T-cell (primary cell): ENCODE data around the gene PTPRD. TPM values are rescaled to one million over a fixed set of nuclear protein-coding genes. Genes with fewer than 3 reads are reported as not detected.

ENCODE experiments used
- ATAC-seq, 4 experiments: fragments of 200-7000 bp in 3 of 4; fragments of 150-1000 bp in 1 of 4; cut with Tn5 transposase; replicated peaks in 1 of 4; 1 replicate in 3 of 4; 2 replicates in 1 of 4; pipeline ENCODE4 v1.10.0; 2021; ENCODE audit warnings: moderate library complexity in 3 of 4, mild to moderate bottlenecking in 2 of 4, moderate number of reproducible peaks in 1 of 4
- CTCF ChIA-PET, 2 donors: fragments of 300-600 bp; sonication (Branson Sonifier 250); formaldehyde crosslinking; loops; one replicate each; lab custom pipeline; 2022; ENCODE audit warnings: antibody characterized with exemption in 2 of 2; lab: Charles Lee
- POLR2A ChIA-PET, 2 donors: fragments of 300-600 bp; sonication (Branson Sonifier 250); formaldehyde crosslinking; loops; one replicate each; lab custom pipeline; 2022; ENCODE audit warnings: antibody characterized with exemption in 2 of 2; lab: Charles Lee
- DNase-seq, 35 experiments: peaks; one replicate each; pipeline versions ENCODE4 v3.0.0 to v3.0.0-alpha.2; 2013 to 2023
- H3K27ac ChIP-seq: one replicate; pipeline ENCODE4 v1.5.1; 2013; ENCODE audit warnings: low read length
- H3K27me3 ChIP-seq, 2 experiments: replicated peaks in 1 of 2; 1 replicate in 1 of 2; 2 replicates in 1 of 2; pipeline versions ENCODE4 v1.6.1 to v1.7.0; 2013; ENCODE audit warnings: low read length in 1 of 2, mixed read lengths in 1 of 2; ENCODE audit not compliant: control insufficient read depth in 2 of 2, insufficient read depth in 2 of 2; ENCODE audit errors: extremely low read depth in 1 of 2
- H3K36me3 ChIP-seq, 2 donors: 1 replicate in 1 of 2; 2 replicates in 1 of 2; pipeline versions ENCODE4 v1.6.1 to v1.7.0; 2013; ENCODE audit warnings: low read length in 1 of 2; ENCODE audit not compliant: control insufficient read depth in 2 of 2, insufficient read depth in 1 of 2; ENCODE audit errors: extremely low read depth in 1 of 2
- H3K4me1 ChIP-seq, 2 experiments: 1 replicate in 1 of 2; 2 replicates in 1 of 2; pipeline versions ENCODE4 v1.6.1 to v1.7.0; 2013; ENCODE audit warnings: low read length in 2 of 2, mixed read lengths in 1 of 2; ENCODE audit not compliant: insufficient read depth in 2 of 2, control insufficient read depth in 1 of 2; ENCODE audit errors: extremely low read depth in 1 of 2
- H3K4me3 ChIP-seq, 2 donors: 1 replicate in 1 of 2; 2 replicates in 1 of 2; pipeline versions ENCODE4 v1.5.1 to v1.7.0; 2013; ENCODE audit warnings: mild to moderate bottlenecking in 2 of 2, low read length in 1 of 2, moderate library complexity in 1 of 2; ENCODE audit not compliant: control insufficient read depth in 1 of 2; ENCODE audit errors: extremely low read depth in 1 of 2
- H3K9me3 ChIP-seq: 2 replicates; pipeline ENCODE4 v1.7.0; 2013
- H3K27ac Mint-ChIP-seq, 2 donors: one replicate each; pipeline ENCODE4 v1.8.0; 2020 to 2021; ENCODE audit warnings: mild to moderate bottlenecking in 2 of 2, mixed read lengths in 2 of 2
- H3K27me3 Mint-ChIP-seq, 2 donors: one replicate each; pipeline ENCODE4 v1.8.0; 2021 to 2022; ENCODE audit warnings: mixed read lengths in 2 of 2
- H3K36me3 Mint-ChIP-seq: one replicate; pipeline ENCODE4 v1.8.0; 2021; ENCODE audit warnings: mixed read lengths
- H3K4me1 Mint-ChIP-seq, 3 donors: one replicate each; pipeline ENCODE4 v1.8.0; 2020 to 2022; ENCODE audit warnings: mixed read lengths in 3 of 3, mild to moderate bottlenecking in 1 of 3
- H3K4me3 Mint-ChIP-seq, 3 donors: one replicate each; pipeline ENCODE4 v1.8.0; 2020 to 2022; ENCODE audit warnings: mild to moderate bottlenecking in 3 of 3, mixed read lengths in 3 of 3, moderate library complexity in 3 of 3
- H3K9me3 Mint-ChIP-seq, 3 donors: one replicate each; pipeline ENCODE4 v1.8.0; 2020 to 2022; ENCODE audit warnings: mixed read lengths in 3 of 3
- WGBS: methylation state at CpG from one replicate; pipeline ENCODE4 v1.1.5; 2013; ENCODE audit warnings: missing lambda C conversion rate; ENCODE audit not compliant: insufficient coverage; 5-methylcytosine and 5-hydroxymethylcytosine counted together
- total RNA-seq, 35 experiments: library from RNA in 6 of 35; stranded (reverse) in 6 of 35; fragments of 120-200 nt in 1 of 35; gene quantifications; one replicate each; pipeline versions ENCODE4 v1.2.1 to v1.2.4 and lab custom pipeline; 2013 to 2026

PTPRD gene
- total RNA-seq, 5 donors from 2014 or later (not counting 1 experiment from before 2014, with no cell fraction given): 0.13 to 0.61 (median 0.38) TPM; not detected in 2

DNA sequence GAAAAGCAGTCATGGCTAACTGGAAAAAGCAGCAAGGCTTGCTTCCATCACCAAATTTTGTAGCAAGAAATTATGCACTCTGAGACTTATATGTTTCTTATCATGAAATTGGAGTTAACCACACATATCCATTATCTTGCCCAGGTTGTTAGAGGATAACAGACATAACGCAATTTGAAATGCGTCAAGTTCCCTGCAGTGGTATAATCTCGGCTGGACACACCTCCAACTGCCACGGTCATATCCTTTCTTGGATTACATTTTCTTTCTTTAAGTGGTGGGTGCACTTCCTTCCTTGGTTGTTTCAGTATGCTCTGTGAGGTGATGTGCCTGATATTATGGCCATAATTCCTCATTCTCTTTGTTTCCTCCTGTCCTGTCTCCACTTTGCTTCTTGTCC lies 2118.2 kb downstream of the PTPRD start:
- POLR2A ChIA-PET: no interaction called here
- Histone ChIP-seq H3K36me3 (no peaks in the 10 kb centered on the region), H3K9me3 (no peaks in the 10 kb centered on the region), H3K27ac (no peak overlapping the region), H3K27me3 (peaks cover 0 to 3% of the 10 kb centered on the region in 2 experiments), H3K4me3 (no peak overlapping the region), H3K4me1 (no peaks in the 10 kb centered on the region)
- Mint-ChIP-seq H3K4me3 (no peak overlapping the region), H3K27me3 (no peaks in the 10 kb centered on the region), H3K36me3 (no peaks in the 10 kb centered on the region), H3K27ac (no peak overlapping the region), H3K9me3 (no peaks in the 10 kb centered on the region), H3K4me1 (no peaks in the 10 kb centered on the region)
- DNase-seq: no peak
- no CpG with 5 or more reads among the region's 4 CpGs for WGBS
- ATAC-seq: no peak
- CTCF ChIA-PET: interaction anchor here in 1 of 2 donors (0.7 kb wide), 1 partner anchor 178 kb away, joined by 6 read pairs; no protein-coding TSS in a partner anchor

- no peaks in the 10 kb centered on the region for H3K27me3 Mint-ChIP-seq
- CTCF ChIA-PET: interaction anchor here (0.6 to 0.7 kb wide), 3 partner anchors 9 to 155 kb away, joined by 3 to 9 read pairs (median 7); no protein-coding TSS in a partner anchor
- POLR2A ChIA-PET: interaction anchor here in 1 of 2 donors (0.6 kb wide), 1 partner anchor 23 kb away, joined by 3 read pairs; no protein-coding TSS in a partner anchor
- 100% methylated on average over 2 of the region's 4 CpGs for WGBS
- Histone ChIP-seq H3K27me3 (peaks cover 0 to 3% of the 10 kb centered on the region in 2 experiments), H3K36me3 (no peaks in the 10 kb centered on the region), H3K4me1 (no peaks in the 10 kb centered on the region), H3K9me3 (no peaks in the 10 kb centered on the region), H3K4me3 (no peak overlapping the region), H3K27ac (no peak overlapping the region)
- ATAC-seq: no peak
- no peak overlapping the region for H3K4me3 Mint-ChIP-seq
- no peaks in the 10 kb centered on the region for H3K9me3 Mint-ChIP-seq
- no peak for DNase-seq
- no peaks in the 10 kb centered on the region for H3K4me1 Mint-ChIP-seq
- H3K27ac Mint-ChIP-seq: no peak overlapping the region
- H3K36me3 Mint-ChIP-seq: no peaks in the 10 kb centered on the region
Observed at GRCh38 chr9:8492679-8493078, 2120.1 kb downstream of the PTPRD start.

GRCh38 chr9:8492024-8492423 lies 2120.8 kb downstream of the PTPRD start:
- H3K4me3 Mint-ChIP-seq: no peak overlapping the region

GRCh38 chr9:8491563-8491962 lies 2121.2 kb downstream of the PTPRD start:
- POLR2A ChIA-PET: interaction anchor here in 1 of 2 donors (0.5 kb wide), 1 partner anchor 716 kb away, joined by 3 read pairs; no protein-coding TSS in a partner anchor
- peaks cover 0 to 3% of the 10 kb centered on the region in 2 experiments for H3K27me3 ChIP-seq
- no CpG with 5 or more reads among the region's 5 CpGs for WGBS
- no peaks in the 10 kb centered on the region for H3K27me3 Mint-ChIP-seq
- CTCF ChIA-PET: interaction anchor here in 1 of 2 donors (0.6 kb wide), 1 partner anchor 9 kb away, joined by 8 read pairs; no protein-coding TSS in a partner anchor
- no peaks in the 10 kb centered on the region for H3K36me3 ChIP-seq
- no peaks in the 10 kb centered on the region for H3K36me3 Mint-ChIP-seq
- H3K4me1 Mint-ChIP-seq: no peaks in the 10 kb centered on the region
- H3K27ac ChIP-seq: no peak overlapping the region
- H3K27ac Mint-ChIP-seq: no peak overlapping the region
- no peaks in the 10 kb centered on the region for H3K9me3 ChIP-seq
- DNase-seq (no peak), ATAC-seq (no peak)
- no peak overlapping the region for H3K4me3 Mint-ChIP-seq
- H3K9me3 Mint-ChIP-seq: no peaks in the 10 kb centered on the region
- no peak overlapping the region for H3K4me3 ChIP-seq
- H3K4me1 ChIP-seq: no peaks in the 10 kb centered on the region

More at GRCh38 chr9:8492024-8492423, 2120.8 kb downstream of the PTPRD start:
- peaks cover 0 to 3% of the 10 kb centered on the region in 2 experiments for H3K27me3 ChIP-seq
- Mint-ChIP-seq H3K4me1 (no peaks in the 10 kb centered on the region), H3K36me3 (no peaks in the 10 kb centered on the region), H3K9me3 (no peaks in the 10 kb centered on the region), H3K27ac (no peak overlapping the region), H3K27me3 (no peaks in the 10 kb centered on the region)
- H3K4me3 ChIP-seq: no peak overlapping the region
- ChIA-PET POLR2A (interaction anchor here in 1 of 2 donors (0.5 kb wide), 1 partner anchor 716 kb away, joined by 3 read pairs; no protein-coding TSS in a partner anchor), CTCF (no interaction called here)
- H3K36me3 ChIP-seq: no peaks in the 10 kb centered on the region
- ATAC-seq (no peak), DNase-seq (no peak)
- H3K27ac ChIP-seq: no peak overlapping the region
- no peaks in the 10 kb centered on the region for H3K4me1 ChIP-seq
- no peaks in the 10 kb centered on the region for H3K9me3 ChIP-seq
- 100% methylated on average over 2 of the region's 2 CpGs for WGBS

- no peak overlapping the region for H3K4me3 Mint-ChIP-seq
- H3K27me3 ChIP-seq: peaks cover 0 to 3% of the 10 kb centered on the region in 2 experiments
- ChIA-PET CTCF (no interaction called here), POLR2A (no interaction called here)
- H3K4me1 Mint-ChIP-seq: no peaks in the 10 kb centered on the region
- no peak overlapping the region for H3K27ac Mint-ChIP-seq
- H3K9me3 Mint-ChIP-seq: no peaks in the 10 kb centered on the region
- DNase-seq (no peak), ATAC-seq (no peak)
- H3K4me3 ChIP-seq: no peak overlapping the region
- no peaks in the 10 kb centered on the region for H3K4me1 ChIP-seq
- H3K9me3 ChIP-seq: no peaks in the 10 kb centered on the region
- no peaks in the 10 kb centered on the region for H3K36me3 ChIP-seq
- H3K27ac ChIP-seq: no peak overlapping the region
- H3K27me3 Mint-ChIP-seq: no peaks in the 10 kb centered on the region
- H3K36me3 Mint-ChIP-seq: no peaks in the 10 kb centered on the region
- WGBS: 100% methylated on average over 1 of the region's 1 CpG
Observed at GRCh38 chr9:8489835-8490234, 2123.0 kb downstream of the PTPRD start.

DNA sequence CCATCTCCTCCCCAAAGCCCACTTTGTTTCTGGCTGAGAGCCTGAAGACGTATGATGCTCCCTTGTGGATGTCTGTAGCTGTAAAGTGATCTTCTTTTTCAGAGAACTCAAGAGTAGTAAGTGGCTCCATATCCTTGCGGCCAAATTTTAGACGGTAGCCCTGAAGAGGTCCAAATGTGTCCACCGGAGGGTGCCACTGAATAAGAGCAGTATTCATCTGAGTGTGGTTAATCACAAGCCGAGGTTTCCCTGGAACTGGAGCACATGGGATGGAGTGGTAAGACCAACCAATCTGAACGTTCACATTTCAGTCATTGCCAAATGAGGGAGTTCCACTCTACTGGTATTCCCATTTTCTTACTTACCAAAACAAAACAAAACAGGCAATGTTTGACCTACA lies 2126.7 kb downstream of the PTPRD start:
- Histone ChIP-seq H3K36me3 (no peaks in the 10 kb centered on the region), H3K9me3 (no peaks in the 10 kb centered on the region), H3K4me1 (no peaks in the 10 kb centered on the region), H3K4me3 (no peak overlapping the region), H3K27me3 (no peaks in the 10 kb centered on the region), H3K27ac (no peak overlapping the region)
- ATAC-seq (no peak), DNase-seq (no peak)
- Mint-ChIP-seq H3K27ac (no peak overlapping the region), H3K27me3 (no peaks in the 10 kb centered on the region), H3K4me1 (no peaks in the 10 kb centered on the region), H3K9me3 (peaks cover 0 to 3% (median 0%) of the 10 kb centered on the region in 3 donors), H3K4me3 (no peak overlapping the region), H3K36me3 (no peaks in the 10 kb centered on the region)
- ChIA-PET POLR2A (no interaction called here), CTCF (no interaction called here)
- WGBS: 68% methylated on average over 4 of the region's 6 CpGs
